ENCODE data around the gene APPL2.

DNA sequence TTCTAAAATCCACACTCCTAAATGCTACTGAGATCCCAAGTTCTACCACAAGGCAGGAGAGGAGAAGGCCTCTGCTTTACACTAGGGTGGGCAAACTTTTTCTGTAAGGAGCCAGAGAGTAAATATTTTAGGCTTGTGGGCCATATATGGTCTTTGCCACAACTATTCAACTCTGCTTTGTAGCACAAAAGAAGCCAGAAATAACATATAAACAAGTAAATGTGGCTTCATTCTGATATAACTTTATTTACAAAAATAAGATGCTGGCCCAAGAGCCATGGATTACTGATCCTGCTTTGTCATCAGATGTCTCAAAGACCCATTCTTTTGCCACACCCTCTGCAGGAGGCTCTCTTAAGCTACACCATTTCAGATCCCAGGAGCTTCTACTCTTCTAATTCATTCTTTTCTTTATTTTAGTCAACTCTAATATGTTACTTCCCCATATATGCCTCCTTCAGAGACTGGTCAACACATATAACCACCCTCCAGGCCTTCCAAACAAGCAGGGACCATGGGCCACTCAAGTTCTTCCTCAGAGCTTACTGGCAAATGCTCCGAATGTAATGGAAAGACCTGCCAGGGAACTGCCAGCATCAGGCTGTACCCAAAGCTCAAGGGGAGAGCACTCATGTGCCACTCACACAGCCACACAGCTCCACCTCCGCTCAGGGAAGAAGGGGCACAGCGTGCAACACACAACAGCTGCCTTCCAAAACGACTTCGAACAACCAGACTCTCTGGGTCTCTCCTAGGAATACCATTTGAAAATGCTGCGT, 15.6 kb downstream of the APPL2 start:
- TF ChIP-seq, protein P1, sequence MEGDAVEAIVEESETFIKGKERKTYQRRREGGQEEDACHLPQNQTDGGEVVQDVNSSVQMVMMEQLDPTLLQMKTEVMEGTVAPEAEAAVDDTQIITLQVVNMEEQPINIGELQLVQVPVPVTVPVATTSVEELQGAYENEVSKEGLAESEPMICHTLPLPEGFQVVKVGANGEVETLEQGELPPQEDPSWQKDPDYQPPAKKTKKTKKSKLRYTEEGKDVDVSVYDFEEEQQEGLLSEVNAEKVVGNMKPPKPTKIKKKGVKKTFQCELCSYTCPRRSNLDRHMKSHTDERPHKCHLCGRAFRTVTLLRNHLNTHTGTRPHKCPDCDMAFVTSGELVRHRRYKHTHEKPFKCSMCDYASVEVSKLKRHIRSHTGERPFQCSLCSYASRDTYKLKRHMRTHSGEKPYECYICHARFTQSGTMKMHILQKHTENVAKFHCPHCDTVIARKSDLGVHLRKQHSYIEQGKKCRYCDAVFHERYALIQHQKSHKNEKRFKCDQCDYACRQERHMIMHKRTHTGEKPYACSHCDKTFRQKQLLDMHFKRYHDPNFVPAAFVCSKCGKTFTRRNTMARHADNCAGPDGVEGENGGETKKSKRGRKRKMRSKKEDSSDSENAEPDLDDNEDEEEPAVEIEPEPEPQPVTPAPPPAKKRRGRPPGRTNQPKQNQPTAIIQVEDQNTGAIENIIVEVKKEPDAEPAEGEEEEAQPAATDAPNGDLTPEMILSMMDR (IDR thresholded peaks at IDR 0.05) = no peak
- TF ChIP-seq POLR2A (IDR thresholded peaks at IDR 0.05) = no peak
